ENCODE measurements around the gene DNAAF8. TPM values are rescaled to one million over a fixed set of nuclear protein-coding genes. Genes with fewer than 3 reads are reported as not detected.

The DNAAF8 gene
- total and polyA plus RNA-seq, 4 donors, result 4.3 to 11.3 (median 5.0) TPM

DNA sequence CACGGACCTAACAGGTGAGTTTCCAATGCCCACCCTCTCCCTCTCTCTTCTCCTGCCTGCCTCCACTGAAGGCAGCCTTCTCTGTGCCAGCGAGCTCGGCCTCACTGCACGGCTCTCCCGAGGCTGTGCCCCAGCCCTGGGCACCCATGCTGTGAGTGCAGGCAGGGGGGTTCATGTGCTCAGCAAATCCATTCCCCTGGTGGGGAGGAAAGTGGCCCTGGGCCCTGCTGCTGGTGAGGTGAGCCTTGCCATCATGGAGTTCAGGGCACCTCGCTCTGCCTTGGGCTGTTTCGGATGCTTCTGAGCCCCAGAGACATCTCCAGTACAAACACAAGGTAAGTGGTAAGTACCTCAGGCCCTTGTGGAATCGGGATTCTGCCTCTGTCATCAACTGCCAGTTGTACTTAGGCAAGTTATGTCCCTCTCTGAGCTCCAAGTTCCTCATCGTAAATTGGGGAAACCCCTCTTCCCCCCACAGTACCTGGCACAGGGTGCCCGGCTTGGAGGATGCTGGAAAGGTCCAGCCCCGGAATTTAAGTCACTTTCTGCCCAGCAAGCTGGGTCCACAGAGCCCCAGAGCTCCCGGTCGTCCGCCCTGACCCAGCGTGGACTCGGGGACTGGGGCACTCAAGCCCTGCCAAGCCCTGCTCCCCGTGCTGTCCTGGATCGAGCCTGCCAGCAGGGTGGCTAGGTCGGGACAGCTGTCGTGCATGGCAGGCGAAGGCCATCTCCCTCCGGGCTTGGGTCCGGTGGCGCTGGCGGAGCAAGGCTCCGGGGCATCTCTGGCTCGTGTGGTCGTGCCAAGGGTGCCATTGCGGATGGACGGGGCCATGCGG is 41.7 kb upstream of the DNAAF8 start:
- 17 to 18% methylated on average over 31 of the region's 31 CpGs for WGBS, 2 donors
- Histone ChIP-seq H3K27ac (ENCODE audit: low read depth in 1 of 2, low read length in 1 of 2) (peak overlapping the region; percentile 66 to 70), H3K9ac (ENCODE audit: insufficient read depth in 1 of 2, low read length in 2 of 2) (peak overlapping the region in 1 of 2 donors; percentile 11), H3K4me1 (ENCODE audit: control insufficient read depth in 5 of 5, insufficient read depth in 5 of 5, low read length in 5 of 5) (peaks cover 0 to 25% (median 8%) of the 10 kb centered on the region in 5 donors), H3K36me3 (ENCODE audit: control insufficient read depth in 4 of 4, insufficient read depth in 4 of 4, low read length in 4 of 4) (peaks cover 0 to 49% (median 17%) of the 10 kb centered on the region in 4 donors), H3K9me3 (ENCODE audit: control insufficient read depth in 4 of 4, insufficient read depth in 3 of 4, low read length in 3 of 4) (no peaks in the 10 kb centered on the region), H3K27me3 (ENCODE audit: control insufficient read depth in 3 of 3, insufficient read depth in 3 of 3, low read length in 2 of 3) (no peaks in the 10 kb centered on the region), H3K4me3 (peak overlapping the region; percentile 60)
- peak; percentile 1 for ATAC-seq (ENCODE audit: insufficient read depth, low FRiP score)
- DNase-seq, result peak in 1 of 3 donors; percentile 28
- TF ChIP-seq, protein P1, sequence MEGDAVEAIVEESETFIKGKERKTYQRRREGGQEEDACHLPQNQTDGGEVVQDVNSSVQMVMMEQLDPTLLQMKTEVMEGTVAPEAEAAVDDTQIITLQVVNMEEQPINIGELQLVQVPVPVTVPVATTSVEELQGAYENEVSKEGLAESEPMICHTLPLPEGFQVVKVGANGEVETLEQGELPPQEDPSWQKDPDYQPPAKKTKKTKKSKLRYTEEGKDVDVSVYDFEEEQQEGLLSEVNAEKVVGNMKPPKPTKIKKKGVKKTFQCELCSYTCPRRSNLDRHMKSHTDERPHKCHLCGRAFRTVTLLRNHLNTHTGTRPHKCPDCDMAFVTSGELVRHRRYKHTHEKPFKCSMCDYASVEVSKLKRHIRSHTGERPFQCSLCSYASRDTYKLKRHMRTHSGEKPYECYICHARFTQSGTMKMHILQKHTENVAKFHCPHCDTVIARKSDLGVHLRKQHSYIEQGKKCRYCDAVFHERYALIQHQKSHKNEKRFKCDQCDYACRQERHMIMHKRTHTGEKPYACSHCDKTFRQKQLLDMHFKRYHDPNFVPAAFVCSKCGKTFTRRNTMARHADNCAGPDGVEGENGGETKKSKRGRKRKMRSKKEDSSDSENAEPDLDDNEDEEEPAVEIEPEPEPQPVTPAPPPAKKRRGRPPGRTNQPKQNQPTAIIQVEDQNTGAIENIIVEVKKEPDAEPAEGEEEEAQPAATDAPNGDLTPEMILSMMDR (IDR thresholded peaks at IDR 0.05; ENCODE audit: control extremely low read depth, extremely low read depth), result no peak

DNA sequence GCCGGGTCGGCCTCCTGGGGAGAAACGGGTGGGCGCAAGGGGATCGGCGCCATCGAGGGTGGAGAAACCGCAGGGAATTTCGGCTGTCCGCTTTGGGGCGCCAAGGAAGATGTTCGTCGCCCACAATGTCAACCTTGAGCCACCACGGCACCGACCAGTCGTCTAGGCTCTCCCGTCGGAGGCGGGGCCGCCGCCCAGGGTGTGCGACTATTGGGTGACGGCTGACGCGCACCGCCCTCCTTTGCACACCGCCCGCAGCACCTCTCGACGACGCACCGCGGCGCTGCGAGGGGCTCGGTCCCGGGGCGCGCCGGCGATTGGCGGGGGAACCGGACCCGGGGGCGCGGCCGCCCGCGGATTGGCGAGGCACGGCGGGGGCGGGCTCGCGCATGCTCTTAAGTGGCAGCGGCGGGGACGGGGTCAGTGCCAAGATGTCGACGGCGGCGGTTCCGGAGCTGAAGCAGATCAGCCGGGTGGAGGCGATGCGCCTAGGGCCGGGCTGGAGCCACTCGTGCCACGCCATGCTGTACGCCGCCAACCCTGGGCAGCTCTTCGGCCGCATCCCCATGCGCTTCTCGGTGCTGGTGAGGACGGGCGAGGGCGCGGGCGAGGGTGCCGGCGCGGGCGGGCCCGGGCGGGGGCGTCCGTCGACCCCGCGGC is 40.9 kb upstream of the DNAAF8 start, which contains the start of gene NUDT16L1:
Gene NUDT16L1, plus strand, starts transcription at position 267 of the 660 bp plus-strand sequence. Its CDS starts 165 bp downstream, at position 432.
- WGBS, 2 donors, result 0% methylated on average over 57 to 91 of the region's 91 CpGs
- DNase-seq, result peak; percentile 97 to 98 (median 97)
- peak within 1 kb of the TSS; percentile 11 to 49 for H3K9ac ChIP-seq (ENCODE audit: insufficient read depth in 1 of 2, low read length in 2 of 2)
- peak within 1 kb of the TSS; percentile 93 for H3K27ac ChIP-seq (ENCODE audit: low read depth in 1 of 2, low read length in 1 of 2)
- no peaks in the 10 kb centered on the region for H3K27me3 ChIP-seq (ENCODE audit: control insufficient read depth in 3 of 3, insufficient read depth in 3 of 3, low read length in 2 of 3)
- H3K36me3 ChIP-seq (ENCODE audit: control insufficient read depth in 4 of 4, insufficient read depth in 4 of 4, low read length in 4 of 4), result peaks cover 1 to 50% (median 17%) of the 10 kb centered on the region in 4 donors
- TF ChIP-seq, protein P1 (IDR thresholded peaks at IDR 0.05; ENCODE audit: control extremely low read depth, extremely low read depth), result peak; percentile 19
- peak within 1 kb of the TSS; percentile 99 for H3K4me3 ChIP-seq
- no peaks in the 10 kb centered on the region for H3K9me3 ChIP-seq (ENCODE audit: control insufficient read depth in 4 of 4, insufficient read depth in 3 of 4, low read length in 3 of 4)
- peaks cover 0 to 25% (median 8%) of the 10 kb centered on the region in 5 donors for H3K4me1 ChIP-seq (ENCODE audit: control insufficient read depth in 5 of 5, insufficient read depth in 5 of 5, low read length in 5 of 5)
- ATAC-seq (ENCODE audit: insufficient read depth, low FRiP score), result peak; percentile 96

DNA sequence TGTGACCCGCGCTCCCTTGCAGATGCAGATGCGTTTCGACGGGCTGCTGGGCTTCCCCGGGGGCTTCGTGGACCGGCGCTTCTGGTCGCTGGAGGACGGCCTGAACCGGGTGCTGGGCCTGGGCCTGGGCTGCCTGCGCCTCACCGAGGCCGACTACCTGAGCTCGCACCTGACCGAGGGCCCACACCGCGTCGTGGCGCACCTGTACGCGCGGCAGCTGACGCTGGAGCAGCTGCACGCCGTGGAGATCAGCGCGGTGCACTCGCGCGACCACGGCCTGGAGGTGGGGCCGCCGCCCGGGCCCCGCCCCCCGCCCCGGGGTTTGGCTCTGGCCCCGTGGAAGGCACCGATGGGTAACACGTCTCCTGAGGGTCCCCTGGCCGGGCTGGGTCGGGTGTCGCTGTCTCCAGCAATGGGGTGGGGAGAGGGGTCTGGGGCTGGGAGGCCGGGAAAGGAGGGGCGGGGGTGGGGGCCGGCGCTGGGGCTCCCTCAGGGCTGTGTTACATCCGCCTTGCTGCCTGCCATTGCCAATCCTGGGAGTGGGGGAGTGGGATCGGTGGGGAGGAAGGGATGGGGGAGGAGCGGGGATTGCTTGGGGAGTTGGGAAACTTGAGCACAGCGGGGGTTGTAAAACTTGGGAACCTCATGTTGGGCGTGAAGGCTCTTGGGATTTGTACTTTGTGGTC is 40.2 kb upstream of the DNAAF8 start:
- DNase-seq, result peak; percentile 63 to 84 (median 69)
- Histone ChIP-seq H3K27ac (ENCODE audit: low read depth in 1 of 2, low read length in 1 of 2) (peak overlapping the region; percentile 93), H3K4me3 (peak overlapping the region; percentile 99), H3K27me3 (ENCODE audit: control insufficient read depth in 3 of 3, insufficient read depth in 3 of 3, low read length in 2 of 3) (no peaks in the 10 kb centered on the region), H3K9me3 (ENCODE audit: control insufficient read depth in 4 of 4, insufficient read depth in 3 of 4, low read length in 3 of 4) (no peaks in the 10 kb centered on the region), H3K9ac (ENCODE audit: insufficient read depth in 1 of 2, low read length in 2 of 2) (peak overlapping the region in 1 of 2 donors; percentile 49), H3K4me1 (ENCODE audit: control insufficient read depth in 5 of 5, insufficient read depth in 5 of 5, low read length in 5 of 5) (peaks cover 0 to 25% (median 8%) of the 10 kb centered on the region in 5 donors), H3K36me3 (ENCODE audit: control insufficient read depth in 4 of 4, insufficient read depth in 4 of 4, low read length in 4 of 4) (peaks cover 5 to 49% (median 21%) of the 10 kb centered on the region in 4 donors)
- TF ChIP-seq, protein P1 (IDR thresholded peaks at IDR 0.05; ENCODE audit: control extremely low read depth, extremely low read depth), result no peak
- 1% methylated on average over 49 to 54 of the region's 54 CpGs for WGBS, 2 donors
- ATAC-seq (ENCODE audit: insufficient read depth, low FRiP score), result peak; percentile 31

All from lung (tissue), 12 donors.